Liver (tissue), 9 donors: ENCODE results near the gene TTC33. TPM values are rescaled to one million over a fixed set of nuclear protein-coding genes. Genes with fewer than 3 reads are reported as not detected.

Experiments
- DNase-seq: peaks from one replicate; pipeline ENCODE4 v3.0.0-alpha.2; 2017; ENCODE audit warnings: low spot score
- H3K27ac ChIP-seq, 2 donors: one replicate each; pipeline ENCODE4 v1.7.0; 2013; ENCODE audit warnings: inconsistent platforms in 2 of 2, low read length in 2 of 2, control low read depth in 1 of 2, low read depth in 1 of 2, mild to moderate bottlenecking in 1 of 2
- H3K27me3 ChIP-seq, 4 donors: one replicate each; pipeline versions ENCODE4 v1.6.1 to v1.7.0; 2013; ENCODE audit warnings: low read length in 3 of 4, inconsistent platforms in 1 of 4, mild to moderate bottlenecking in 1 of 4, moderate library complexity in 1 of 4; ENCODE audit not compliant: control insufficient read depth in 4 of 4, insufficient read depth in 4 of 4
- H3K36me3 ChIP-seq, 4 donors: one replicate each; pipeline versions ENCODE4 v1.6.1 to v1.7.0; 2013; ENCODE audit warnings: low read length in 3 of 4, mild to moderate bottlenecking in 3 of 4, low read depth in 1 of 4, moderate library complexity in 1 of 4; ENCODE audit not compliant: control insufficient read depth in 4 of 4, insufficient read depth in 3 of 4
- H3K4me1 ChIP-seq, 4 donors: one replicate each; pipeline versions ENCODE4 v1.6.1 to v1.7.0; 2013; ENCODE audit warnings: low read length in 3 of 4, mild to moderate bottlenecking in 3 of 4, moderate library complexity in 1 of 4; ENCODE audit not compliant: control insufficient read depth in 4 of 4, insufficient read depth in 4 of 4
- H3K4me3 ChIP-seq, 3 donors: one replicate each; pipeline versions ENCODE4 v1.6.1 to v1.7.0; 2013; ENCODE audit warnings: low read length in 3 of 3, control low read depth in 1 of 3, low read depth in 1 of 3, mild to moderate bottlenecking in 1 of 3
- H3K9ac ChIP-seq, 2 donors: one replicate each; pipeline ENCODE4 v1.7.0; 2013; ENCODE audit warnings: low read length in 2 of 2, mild to moderate bottlenecking in 2 of 2, moderate library complexity in 2 of 2, control low read depth in 1 of 2, low read depth in 1 of 2
- H3K9me3 ChIP-seq, 4 donors: one replicate each; pipeline versions ENCODE4 v1.6.1 to v1.7.0; 2013; ENCODE audit warnings: low read length in 3 of 4; ENCODE audit not compliant: control insufficient read depth in 4 of 4
- ATF3 ChIP-seq: IDR thresholded peaks from 2 replicates; pipeline ENCODE4 v1.6.1; 2016; ENCODE audit warnings: antibody characterized with exemption
- CTCF ChIP-seq: fragments of 150-350 bp; IDR thresholded peaks from 2 replicates; pipeline ENCODE4 v1.5.1; 2017; ENCODE audit warnings: improper control_type of control experiment, low read depth, low read length; ENCODE audit not compliant: missing input control
- EGR1 ChIP-seq, 2 donors: IDR thresholded peaks; 2 replicates each; pipeline ENCODE4 v1.6.1; 2016 to 2018; ENCODE audit warnings: antibody characterized with exemption in 2 of 2, low read depth in 2 of 2
- GABPA ChIP-seq, 2 donors: IDR thresholded peaks in 1 of 2; conservative IDR thresholded peaks in 1 of 2; 2 replicates each; pipeline ENCODE4 v1.6.1; 2016; ENCODE audit warnings: antibody characterized with exemption in 2 of 2, mild to moderate bottlenecking in 1 of 2, moderate library complexity in 1 of 2
- HNF4A ChIP-seq, 2 donors: conservative IDR thresholded peaks; 2 replicates each; pipeline ENCODE4 v1.6.1; 2016; ENCODE audit warnings: antibody characterized with exemption in 2 of 2, mild to moderate bottlenecking in 2 of 2
- NR2F2 ChIP-seq: IDR thresholded peaks from 2 replicates; pipeline ENCODE4 v1.6.1; 2016; ENCODE audit warnings: antibody characterized with exemption
- RAD21 ChIP-seq, 2 donors: IDR thresholded peaks; 2 replicates each; pipeline ENCODE4 v1.6.1; 2016; ENCODE audit warnings: antibody characterized with exemption in 2 of 2, mild to moderate bottlenecking in 2 of 2
- SP1 ChIP-seq: IDR thresholded peaks from 2 replicates; pipeline ENCODE4 v1.6.1; 2018; ENCODE audit warnings: antibody characterized with exemption, mild to moderate bottlenecking
- YY1 ChIP-seq: IDR thresholded peaks from 2 replicates; pipeline ENCODE4 v1.6.1; 2016; ENCODE audit warnings: antibody characterized with exemption, mild to moderate bottlenecking
- WGBS: extraction: QIAGEN DNeasy Blood & Tissue Kit; methylation state at CpG from one replicate; pipeline ENCODE4 v1.1.7; 2013; 5-methylcytosine and 5-hydroxymethylcytosine counted together
- polyA plus RNA-seq, 2 donors: library from polyadenylated mRNA; stranded (reverse) in 1 of 2; unstranded in 1 of 2; fragments of 200-250 nt in 1 of 2; fragments of >200 nt in 1 of 2; fragmentation: Nextera tagmentation in 1 of 2; extraction: Ambion mirVana in 1 of 2; gene quantifications; one replicate each; pipeline versions ENCODE4 v1.2.1 to v1.2.3, GENCODE V29; 2013 to 2015
- total RNA-seq, 2 donors: library from RNA; depleted of rRNA; stranded (reverse); fragments of >200 nt; gene quantifications; one replicate each; pipeline ENCODE4 v1.2.3, GENCODE V29; 2014
- TF ChIP-seq, protein P1 (sequence below): IDR thresholded peaks from 2 replicates; pipeline ENCODE4 v1.6.1; 2016; ENCODE audit warnings: antibody characterized with exemption
- TF ChIP-seq, protein P2 (sequence below): IDR thresholded peaks from 2 replicates; pipeline ENCODE4 v1.6.1; 2016; ENCODE audit warnings: antibody characterized with exemption, mild to moderate bottlenecking
- donor health status: healthy.
- donor health status: healthy.
- donor health status: healthy.
- donor health status: healthy.
- donor health status: healthy.

TTC33 gene
- total and polyA plus RNA-seq, 4 donors, result 4.3 to 12.0 (median 7.6) TPM

GRCh38 chr5:40492056-40492455 lies 263.7 kb downstream of the TTC33 start:
- 93% methylated on average over 1 of the region's 1 CpG for WGBS
- TF ChIP-seq SP1 (no peak), ATF3 (no peak), RAD21 (IDR thresholded peaks at IDR 0.05) (no peak), CTCF (no peak), GABPA (IDR thresholded peaks at IDR 0.05 in 1 of 2, conservative IDR thresholded peaks at IDR 0.05 in 1 of 2) (no peak), HNF4A (conservative IDR thresholded peaks at IDR 0.05) (no peak), NR2F2 (no peak), EGR1 (IDR thresholded peaks at IDR 0.05; ENCODE audit: low read depth in 2 of 2) (no peak)
- TF ChIP-seq, protein P1, sequence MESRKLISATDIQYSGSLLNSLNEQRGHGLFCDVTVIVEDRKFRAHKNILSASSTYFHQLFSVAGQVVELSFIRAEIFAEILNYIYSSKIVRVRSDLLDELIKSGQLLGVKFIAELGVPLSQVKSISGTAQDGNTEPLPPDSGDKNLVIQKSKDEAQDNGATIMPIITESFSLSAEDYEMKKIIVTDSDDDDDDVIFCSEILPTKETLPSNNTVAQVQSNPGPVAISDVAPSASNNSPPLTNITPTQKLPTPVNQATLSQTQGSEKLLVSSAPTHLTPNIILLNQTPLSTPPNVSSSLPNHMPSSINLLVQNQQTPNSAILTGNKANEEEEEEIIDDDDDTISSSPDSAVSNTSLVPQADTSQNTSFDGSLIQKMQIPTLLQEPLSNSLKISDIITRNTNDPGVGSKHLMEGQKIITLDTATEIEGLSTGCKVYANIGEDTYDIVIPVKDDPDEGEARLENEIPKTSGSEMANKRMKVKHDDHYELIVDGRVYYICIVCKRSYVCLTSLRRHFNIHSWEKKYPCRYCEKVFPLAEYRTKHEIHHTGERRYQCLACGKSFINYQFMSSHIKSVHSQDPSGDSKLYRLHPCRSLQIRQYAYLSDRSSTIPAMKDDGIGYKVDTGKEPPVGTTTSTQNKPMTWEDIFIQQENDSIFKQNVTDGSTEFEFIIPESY, result no peak
- H3K27me3 ChIP-seq, result no peaks in the 10 kb centered on the region
- H3K9me3 ChIP-seq, result no peaks in the 10 kb centered on the region
- H3K4me1 ChIP-seq, result peaks cover 0 to 2% (median 0%) of the 10 kb centered on the region in 4 donors
- no peak overlapping the region for H3K9ac ChIP-seq
- no peaks in the 10 kb centered on the region for H3K36me3 ChIP-seq
- no peak for DNase-seq
- H3K27ac ChIP-seq, result no peak overlapping the region
- H3K4me3 ChIP-seq, result no peak overlapping the region

GRCh38 chr5:40491644-40492043 lies 264.1 kb downstream of the TTC33 start:
- Histone ChIP-seq H3K9me3 (no peaks in the 10 kb centered on the region), H3K27me3 (no peaks in the 10 kb centered on the region), H3K9ac (no peak overlapping the region), H3K4me3 (no peak overlapping the region), H3K36me3 (no peaks in the 10 kb centered on the region), H3K27ac (no peak overlapping the region), H3K4me1 (peaks cover 0 to 2% (median 0%) of the 10 kb centered on the region in 4 donors)
- no peak for DNase-seq
- no peak for TF ChIP-seq YY1
- TF ChIP-seq, protein P2, sequence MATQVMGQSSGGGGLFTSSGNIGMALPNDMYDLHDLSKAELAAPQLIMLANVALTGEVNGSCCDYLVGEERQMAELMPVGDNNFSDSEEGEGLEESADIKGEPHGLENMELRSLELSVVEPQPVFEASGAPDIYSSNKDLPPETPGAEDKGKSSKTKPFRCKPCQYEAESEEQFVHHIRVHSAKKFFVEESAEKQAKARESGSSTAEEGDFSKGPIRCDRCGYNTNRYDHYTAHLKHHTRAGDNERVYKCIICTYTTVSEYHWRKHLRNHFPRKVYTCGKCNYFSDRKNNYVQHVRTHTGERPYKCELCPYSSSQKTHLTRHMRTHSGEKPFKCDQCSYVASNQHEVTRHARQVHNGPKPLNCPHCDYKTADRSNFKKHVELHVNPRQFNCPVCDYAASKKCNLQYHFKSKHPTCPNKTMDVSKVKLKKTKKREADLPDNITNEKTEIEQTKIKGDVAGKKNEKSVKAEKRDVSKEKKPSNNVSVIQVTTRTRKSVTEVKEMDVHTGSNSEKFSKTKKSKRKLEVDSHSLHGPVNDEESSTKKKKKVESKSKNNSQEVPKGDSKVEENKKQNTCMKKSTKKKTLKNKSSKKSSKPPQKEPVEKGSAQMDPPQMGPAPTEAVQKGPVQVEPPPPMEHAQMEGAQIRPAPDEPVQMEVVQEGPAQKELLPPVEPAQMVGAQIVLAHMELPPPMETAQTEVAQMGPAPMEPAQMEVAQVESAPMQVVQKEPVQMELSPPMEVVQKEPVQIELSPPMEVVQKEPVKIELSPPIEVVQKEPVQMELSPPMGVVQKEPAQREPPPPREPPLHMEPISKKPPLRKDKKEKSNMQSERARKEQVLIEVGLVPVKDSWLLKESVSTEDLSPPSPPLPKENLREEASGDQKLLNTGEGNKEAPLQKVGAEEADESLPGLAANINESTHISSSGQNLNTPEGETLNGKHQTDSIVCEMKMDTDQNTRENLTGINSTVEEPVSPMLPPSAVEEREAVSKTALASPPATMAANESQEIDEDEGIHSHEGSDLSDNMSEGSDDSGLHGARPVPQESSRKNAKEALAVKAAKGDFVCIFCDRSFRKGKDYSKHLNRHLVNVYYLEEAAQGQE, result no peak
- no peak for TF ChIP-seq RAD21 (IDR thresholded peaks at IDR 0.05)
- TF ChIP-seq GABPA (IDR thresholded peaks at IDR 0.05 in 1 of 2, conservative IDR thresholded peaks at IDR 0.05 in 1 of 2), result no peak
- WGBS, result 74% methylated on average over 1 of the region's 1 CpG
